Keratinocyte (primary cell): Measurements from ENCODE around the gene XBP1. TPM values are rescaled to one million over a fixed set of nuclear protein-coding genes. Genes with fewer than 3 reads are reported as not detected.

Source experiments
- DNase-seq: peaks from one replicate; pipeline ENCODE4 v3.0.0-alpha.2; 2011; ENCODE audit warnings: low read depth, missing footprints, low spot score
- FAIRE-seq: peaks from 2 replicates; lab custom pipeline; 2011; peaks lifted over from hg19 to GRCh38; lab: Jason Lieb, UNC
- H2AFZ ChIP-seq: 2 replicates; pipeline ENCODE4 v1.6.0; 2012; ENCODE audit warnings: low read length, control low read depth, inconsistent platforms; ENCODE audit not compliant: control insufficient read depth
- H3K27ac ChIP-seq: 2 replicates; pipeline ENCODE4 v1.5.1; 2011; ENCODE audit warnings: low read length; ENCODE audit not compliant: control insufficient read depth, insufficient read depth
- H3K27me3 ChIP-seq: 3 replicates; pipeline ENCODE4 v1.6.0; 2011; ENCODE audit warnings: low read length; ENCODE audit not compliant: control insufficient read depth, insufficient read depth; ENCODE audit errors: extremely low read depth
- H3K36me3 ChIP-seq, 2 experiments: 2 replicates in 1 of 2; 3 replicates in 1 of 2; pipeline ENCODE4 v1.5.1; 2011; ENCODE audit warnings: low read length in 2 of 2, mild to moderate bottlenecking in 1 of 2; ENCODE audit not compliant: control insufficient read depth in 2 of 2, insufficient read depth in 2 of 2; ENCODE audit errors: extremely low read depth in 1 of 2
- H3K4me1 ChIP-seq: 3 replicates; pipeline ENCODE4 v1.5.1; 2011; ENCODE audit warnings: low read length; ENCODE audit not compliant: control insufficient read depth, insufficient read depth; ENCODE audit errors: extremely low read depth
- H3K4me2 ChIP-seq: 3 replicates; pipeline ENCODE4 v1.6.0; 2011; ENCODE audit warnings: low read depth, low read length; ENCODE audit not compliant: control insufficient read depth, insufficient read depth; ENCODE audit errors: extremely low read depth
- H3K4me3 ChIP-seq, 3 experiments: fragments of 200-600 bp in 1 of 3; sonication (generic) in 1 of 3; 2 replicates in 2 of 3; 3 replicates in 1 of 3; pipeline ENCODE4 v1.5.1; 2011 to 2016; ENCODE audit warnings: low read length in 3 of 3, mild to moderate bottlenecking in 3 of 3, control low read depth in 2 of 3, inconsistent platforms in 1 of 3, low read depth in 1 of 3, mixed read lengths in 1 of 3, mixed run types in 1 of 3, moderate library complexity in 1 of 3; ENCODE audit not compliant: control insufficient read depth in 2 of 3, insufficient read depth in 2 of 3; ENCODE audit errors: extremely low read depth in 1 of 3
- H3K79me2 ChIP-seq: 2 replicates; pipeline ENCODE4 v1.6.0; 2012; ENCODE audit warnings: low read length; ENCODE audit not compliant: control insufficient read depth, insufficient read depth
- H3K9ac ChIP-seq: 3 replicates; pipeline ENCODE4 v1.6.0; 2011; ENCODE audit warnings: low read length; ENCODE audit not compliant: control insufficient read depth, insufficient read depth; ENCODE audit errors: extremely low read depth
- H3K9me1 ChIP-seq: 3 replicates; pipeline ENCODE4 v1.6.0; 2011; ENCODE audit warnings: low read length; ENCODE audit not compliant: control insufficient read depth, insufficient read depth; ENCODE audit errors: extremely low read depth
- H3K9me3 ChIP-seq: 2 replicates; pipeline ENCODE4 v1.5.1; 2012; ENCODE audit warnings: low read depth, low read length; ENCODE audit not compliant: control insufficient read depth
- H4K20me1 ChIP-seq: 3 replicates; pipeline ENCODE4 v1.6.0; 2011; ENCODE audit warnings: low read length; ENCODE audit not compliant: control insufficient read depth, insufficient read depth; ENCODE audit errors: extremely low read depth
- CTCF ChIP-seq, 3 experiments: IDR thresholded peaks in 1 of 3; conservative IDR thresholded peaks in 1 of 3; optimal IDR thresholded peaks in 1 of 3; 2 replicates in 2 of 3; 3 replicates in 1 of 3; pipeline versions ENCODE3 to v1.5.1; 2011; ENCODE audit warnings: low read length in 3 of 3, mild to moderate bottlenecking in 3 of 3, moderate library complexity in 2 of 3, control low read depth in 1 of 3, inconsistent platforms in 1 of 3; ENCODE audit not compliant: insufficient read depth in 2 of 3; ENCODE audit errors: extremely low read depth in 1 of 3
- EZH2 ChIP-seq: IDR thresholded peaks from one replicate; pipeline ENCODE4 v1.6.1; 2012; ENCODE audit warnings: inconsistent platforms, mild to moderate bottlenecking, low read length, moderate library complexity
- dilution Hi-C: fragments of 300-500 bp; cut with MboI; formaldehyde crosslinking; loops from one replicate; pipeline ENCODE4 v1.7.0; 2020; ENCODE audit warnings: low sequenced_read_pairs; ENCODE audit not compliant: extremely low pct_ligation_motif_present
- polyA plus RNA-seq, 5 experiments: library from polyadenylated mRNA; depleted of rRNA in 3 of 5; stranded (reverse) in 3 of 5; stranded (forward) in 1 of 5; unstranded in 1 of 5; fragments of >200 nt; gene quantifications; 1 replicate in 1 of 5; 2 replicates in 3 of 5; 3 replicates in 1 of 5; pipeline versions ENCODE4 v1.2.1 to v1.2.3, GENCODE V29; 2011 to 2012; ENCODE audit warnings: missing spikeins in 2 of 5, low read depth in 1 of 5, low replicate concordance in 1 of 5

The XBP1 gene
- polyA plus RNA-seq, 1 donor (not counting 4 experiments of a cell fraction or from before 2014, with no cell fraction given), result 88.7 TPM

DNA sequence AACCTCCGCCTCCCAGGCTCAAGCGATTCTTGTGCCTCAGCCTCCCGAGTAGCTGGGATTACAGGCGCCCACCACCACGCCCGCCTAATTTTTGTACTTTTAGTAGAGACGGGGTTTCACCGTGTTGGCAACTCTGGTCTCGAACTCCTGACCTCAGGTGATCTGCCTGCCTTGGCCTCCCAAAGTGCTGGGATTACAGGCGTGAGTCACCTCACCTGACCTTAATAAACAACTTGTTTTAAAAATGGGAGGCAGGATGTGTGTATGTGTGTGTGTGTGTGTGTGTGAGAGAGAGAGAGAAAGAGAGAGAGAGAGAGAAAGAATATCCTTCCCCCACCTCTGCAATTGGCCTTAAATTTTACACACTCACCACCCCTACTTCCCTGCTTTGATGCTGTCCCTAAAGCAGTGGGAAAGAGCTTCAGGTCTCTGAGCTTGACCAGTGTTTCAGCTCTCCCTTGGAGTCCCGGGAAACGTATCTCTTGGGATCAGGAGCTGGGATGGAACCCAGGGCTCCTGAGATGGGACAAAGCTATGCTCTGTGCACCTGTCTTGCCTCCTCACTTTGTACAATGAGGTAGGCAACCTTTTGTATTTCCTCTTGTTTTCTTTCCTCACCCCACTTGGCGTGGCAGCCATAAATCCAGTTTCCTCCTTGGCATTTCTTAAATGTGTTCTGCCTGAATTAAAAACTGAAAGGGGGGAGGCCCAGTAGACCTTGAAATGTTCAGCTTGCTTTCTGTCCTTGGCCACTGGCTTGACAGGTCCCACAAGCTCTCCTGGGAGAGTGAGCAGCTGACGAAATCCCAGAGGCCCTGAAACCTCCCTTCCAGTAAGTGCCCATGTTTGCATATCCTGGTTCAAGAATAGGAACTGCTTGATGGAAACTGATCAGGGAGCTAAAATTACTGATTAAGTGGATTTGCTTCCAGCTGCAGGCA lies 17.8 kb upstream of the XBP1 start:
- Histone ChIP-seq H3K27me3 (no peaks in the 10 kb centered on the region), H3K4me2 (no peak overlapping the region), H3K9me3 (no peaks in the 10 kb centered on the region), H3K27ac (no peak overlapping the region), H3K79me2 (no peaks in the 10 kb centered on the region), H3K9me1 (no peaks in the 10 kb centered on the region), H2AFZ (no peak overlapping the region), H3K4me1 (no peaks in the 10 kb centered on the region), H3K36me3 (no peaks in the 10 kb centered on the region), H3K4me3 (no peak overlapping the region), H3K9ac (no peak overlapping the region), H4K20me1 (no peaks in the 10 kb centered on the region)
- DNase-seq (no peak), FAIRE-seq (no peak)
- TF ChIP-seq EZH2 (no peak), CTCF (optimal IDR thresholded peaks at IDR 0.05 in 1 of 3, IDR thresholded peaks at IDR 0.05 in 1 of 3, conservative IDR thresholded peaks at IDR 0.05 in 1 of 3; ENCODE audit: extremely low read depth in 1 of 3, insufficient read depth in 2 of 3, low read length in 3 of 3) (no peak)
- dilution Hi-C loops, result no loop called here

DNA sequence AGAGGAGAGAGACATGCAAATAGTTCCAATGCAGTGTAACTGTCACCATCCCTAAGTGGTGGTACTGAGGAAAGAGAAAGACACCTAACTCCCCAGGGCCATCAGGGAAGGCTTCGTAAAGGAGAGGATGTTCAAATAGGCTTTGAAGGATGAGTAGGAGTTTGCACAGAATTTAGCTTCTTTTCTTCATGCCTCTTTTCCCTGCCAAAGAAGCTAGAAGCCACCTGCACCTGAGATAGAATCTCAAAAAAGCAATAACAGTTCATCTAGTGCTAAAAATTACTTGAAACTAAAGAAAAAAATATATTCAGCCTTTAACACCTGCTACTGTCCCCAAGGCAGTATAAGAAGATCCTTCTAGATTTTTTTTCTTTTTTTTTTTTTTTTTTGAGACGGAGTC lies 16.7 kb upstream of the XBP1 start:
- Histone ChIP-seq H2AFZ (no peak overlapping the region), H3K4me2 (no peak overlapping the region), H3K9me1 (no peaks in the 10 kb centered on the region), H4K20me1 (no peaks in the 10 kb centered on the region), H3K27ac (no peak overlapping the region), H3K4me3 (no peak overlapping the region), H3K27me3 (no peaks in the 10 kb centered on the region), H3K79me2 (no peaks in the 10 kb centered on the region), H3K9ac (no peak overlapping the region), H3K9me3 (no peaks in the 10 kb centered on the region), H3K36me3 (no peaks in the 10 kb centered on the region), H3K4me1 (no peaks in the 10 kb centered on the region)
- dilution Hi-C loops, result no loop called here
- DNase-seq (no peak), FAIRE-seq (no peak)
- TF ChIP-seq CTCF (optimal IDR thresholded peaks at IDR 0.05 in 1 of 3, IDR thresholded peaks at IDR 0.05 in 1 of 3, conservative IDR thresholded peaks at IDR 0.05 in 1 of 3; ENCODE audit: extremely low read depth in 1 of 3, insufficient read depth in 2 of 3, low read length in 3 of 3), result no peak
